Keratinocyte (primary cell): Measurements from ENCODE around the gene CCDC174.

Experiments used
- CTCF ChIP-seq, 3 experiments: IDR thresholded peaks in 1 of 3; conservative IDR thresholded peaks in 1 of 3; optimal IDR thresholded peaks in 1 of 3; 2 replicates in 2 of 3; 3 replicates in 1 of 3; pipeline versions ENCODE3 to v1.5.1; 2011; ENCODE audit warnings: low read length in 3 of 3, mild to moderate bottlenecking in 3 of 3, moderate library complexity in 2 of 3, control low read depth in 1 of 3, inconsistent platforms in 1 of 3; ENCODE audit not compliant: insufficient read depth in 2 of 3; ENCODE audit errors: extremely low read depth in 1 of 3
- EZH2 ChIP-seq: IDR thresholded peaks from one replicate; pipeline ENCODE4 v1.6.1; 2012; ENCODE audit warnings: inconsistent platforms, mild to moderate bottlenecking, low read length, moderate library complexity

- TF ChIP-seq CTCF (optimal IDR thresholded peaks at IDR 0.05 in 1 of 3, IDR thresholded peaks at IDR 0.05 in 1 of 3, conservative IDR thresholded peaks at IDR 0.05 in 1 of 3; ENCODE audit: extremely low read depth in 1 of 3, insufficient read depth in 2 of 3, low read length in 3 of 3): no peak
- no peak for TF ChIP-seq EZH2
These were observed 23.2 kb upstream of the CCDC174 start for GRCh38 chr3:14628406-14628805.
